GM23338 (cell line): ENCODE results near the gene FAM193B.

Source experiments
- CREB1 ChIP-seq: fragments of 250-450 bp; sonication (Bioruptor Pico); IDR thresholded peaks from 2 replicates; pipeline ENCODE4 v1.5.0; 2020; ENCODE audit warnings: low read depth, mild to moderate bottlenecking, moderate library complexity
- EZH2 ChIP-seq: fragments of 200-600 bp; sonication (generic); IDR thresholded peaks from one replicate; pipeline ENCODE4 v1.8.0; 2017; ENCODE audit warnings: antibody characterized with exemption, mild to moderate bottlenecking, low read depth; ENCODE audit not compliant: unreplicated experiment
- EZH2phosphoT487 ChIP-seq: fragments of 200-600 bp; sonication (generic); IDR thresholded peaks from one replicate; pipeline ENCODE4 v1.8.1; 2018; ENCODE audit warnings: antibody characterized with exemption; ENCODE audit not compliant: unreplicated experiment
- JUNB ChIP-seq: IDR thresholded peaks from one replicate; pipeline ENCODE4 v1.6.1; 2016; ENCODE audit warnings: antibody characterized with exemption; ENCODE audit not compliant: unreplicated experiment
- POLR2AphosphoS5 ChIP-seq: IDR thresholded peaks from 2 replicates; pipeline ENCODE4 v1.6.1; 2016; ENCODE audit warnings: antibody characterized with exemption, low read depth
- REST ChIP-seq: IDR thresholded peaks from one replicate; pipeline ENCODE4 v1.6.1; 2018; ENCODE audit warnings: antibody characterized with exemption; ENCODE audit not compliant: unreplicated experiment
- STAT1 ChIP-seq: IDR thresholded peaks from one replicate; pipeline ENCODE4 v1.6.1; 2016; ENCODE audit warnings: antibody characterized with exemption; ENCODE audit not compliant: unreplicated experiment
- ZNF114 ChIP-seq: fragments of 250-450 bp; sonication (Bioruptor Pico); IDR thresholded peaks from 2 replicates; pipeline ENCODE4 v1.5.0; 2020; ENCODE audit warnings: mild to moderate bottlenecking, moderate library complexity
- ZNF331 ChIP-seq: fragments of 250-450 bp; sonication (Bioruptor Pico); IDR thresholded peaks from 2 replicates; pipeline ENCODE4 v1.5.0; 2020; ENCODE audit warnings: low read depth, mild to moderate bottlenecking, moderate library complexity
- TF ChIP-seq, protein P1 (sequence below), 2 experiments: fragments of 200-600 bp in 1 of 2; sonication (generic) in 1 of 2; conservative IDR thresholded peaks; 2 replicates each; pipeline versions ENCODE4 v1.5.1 to v1.6.1; 2016 to 2017; ENCODE audit warnings: antibody characterized with exemption in 2 of 2, low read depth in 2 of 2, mild to moderate bottlenecking in 2 of 2, moderate library complexity in 1 of 2

DNA sequence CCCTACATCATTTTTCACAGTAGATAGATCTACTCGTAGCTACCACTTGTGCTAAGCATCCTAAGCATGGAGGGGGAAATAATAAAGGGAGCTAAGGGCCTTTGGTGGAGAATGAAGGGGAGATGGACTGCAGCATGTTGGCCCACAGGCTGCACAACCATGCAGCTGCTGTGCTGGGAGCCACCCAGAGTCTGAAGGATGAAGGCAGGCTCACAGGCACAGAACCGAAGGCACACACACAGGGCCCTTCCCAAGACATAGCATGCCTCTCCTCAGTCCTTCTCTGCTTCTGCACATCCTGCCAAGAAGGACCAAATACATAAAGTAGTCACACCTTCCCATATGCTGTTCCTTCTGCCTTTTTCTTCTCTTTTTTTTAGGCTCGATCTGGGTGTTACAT lies 6.6 kb downstream of the FAM193B start:
- TF ChIP-seq ZNF114 (CRISPR knock-in tag) = no peak
- TF ChIP-seq, protein P1, sequence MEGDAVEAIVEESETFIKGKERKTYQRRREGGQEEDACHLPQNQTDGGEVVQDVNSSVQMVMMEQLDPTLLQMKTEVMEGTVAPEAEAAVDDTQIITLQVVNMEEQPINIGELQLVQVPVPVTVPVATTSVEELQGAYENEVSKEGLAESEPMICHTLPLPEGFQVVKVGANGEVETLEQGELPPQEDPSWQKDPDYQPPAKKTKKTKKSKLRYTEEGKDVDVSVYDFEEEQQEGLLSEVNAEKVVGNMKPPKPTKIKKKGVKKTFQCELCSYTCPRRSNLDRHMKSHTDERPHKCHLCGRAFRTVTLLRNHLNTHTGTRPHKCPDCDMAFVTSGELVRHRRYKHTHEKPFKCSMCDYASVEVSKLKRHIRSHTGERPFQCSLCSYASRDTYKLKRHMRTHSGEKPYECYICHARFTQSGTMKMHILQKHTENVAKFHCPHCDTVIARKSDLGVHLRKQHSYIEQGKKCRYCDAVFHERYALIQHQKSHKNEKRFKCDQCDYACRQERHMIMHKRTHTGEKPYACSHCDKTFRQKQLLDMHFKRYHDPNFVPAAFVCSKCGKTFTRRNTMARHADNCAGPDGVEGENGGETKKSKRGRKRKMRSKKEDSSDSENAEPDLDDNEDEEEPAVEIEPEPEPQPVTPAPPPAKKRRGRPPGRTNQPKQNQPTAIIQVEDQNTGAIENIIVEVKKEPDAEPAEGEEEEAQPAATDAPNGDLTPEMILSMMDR (conservative IDR thresholded peaks at IDR 0.05; ENCODE audit: low read depth in 2 of 2) = no peak
- TF ChIP-seq POLR2AphosphoS5 = no peak
- TF ChIP-seq REST = no peak
- TF ChIP-seq EZH2 = no peak
- TF ChIP-seq EZH2phosphoT487 = no peak
- TF ChIP-seq JUNB = no peak
- no peak for TF ChIP-seq CREB1 (CRISPR knock-in tag)
- TF ChIP-seq STAT1 = no peak
- TF ChIP-seq ZNF331 (CRISPR knock-in tag) = no peak
